H1 (cell line): Measurements from ENCODE around the gene ESPNL. TPM values are rescaled to one million over a fixed set of nuclear protein-coding genes. Genes with fewer than 3 reads are reported as not detected.

Experiments used
- ASH2L ChIP-seq: fragments of 200-600, 300-600 bp; sonication (generic); IDR thresholded peaks from one replicate; pipeline ENCODE4 v1.7.1; 2017; ENCODE audit warnings: low read length
- CBX8 ChIP-seq: fragments of 300-800, 300-1000 bp; sonication (generic); IDR thresholded peaks from 2 replicates; pipeline ENCODE4 v1.7.1; 2016; ENCODE audit warnings: low read depth, low read length, borderline replicate concordance
- CHD2 ChIP-seq: IDR thresholded peaks from 2 replicates; pipeline ENCODE4 v1.6.1; 2012; ENCODE audit warnings: low read length, improper control_type of control experiment
- GABPA ChIP-seq: IDR thresholded peaks from 2 replicates; pipeline ENCODE4 v1.6.1; 2011; ENCODE audit warnings: mild to moderate bottlenecking, low read length, moderate library complexity, borderline replicate concordance; ENCODE audit not compliant: insufficient read depth
- JUN ChIP-seq: IDR thresholded peaks from 2 replicates; pipeline ENCODE4 v1.6.1; 2011; ENCODE audit warnings: low read depth, mild to moderate bottlenecking, improper control_type of control experiment, low read length
- RNF2 ChIP-seq: fragments of 200-900, 300-1000 bp; sonication (generic); IDR thresholded peaks from 2 replicates; pipeline ENCODE4 v1.7.1; 2016; ENCODE audit warnings: borderline replicate concordance, low read depth, mild to moderate bottlenecking, antibody characterized with exemption, low read length; ENCODE audit not compliant: poor library complexity, severe bottlenecking; ENCODE audit errors: missing control alignments
- SIRT6 ChIP-seq: IDR thresholded peaks from one replicate; pipeline ENCODE4 v1.7.1; 2012; ENCODE audit warnings: low read length, inconsistent platforms
- polyA plus RNA-seq, 7 experiments: library from polyadenylated mRNA; depleted of rRNA in 3 of 7; stranded (reverse) in 5 of 7; unstranded in 2 of 7; fragments of >200 nt in 5 of 7; fragments of 200-250 nt in 2 of 7; gene quantifications; 1 replicate in 5 of 7; 2 replicates in 1 of 7; 4 replicates in 1 of 7; pipeline versions ENCODE4 v1.2.1 to v1.2.3, GENCODE V29; 2011 to 2013; ENCODE audit warnings: missing spikeins in 2 of 7, mixed read lengths in 2 of 7
- total RNA-seq: library from RNA; stranded (reverse); fragmentation: NEBNext Ultra II Directional; extraction: Animal tissue kit (Norgen Biotek cat#: 25700); gene quantifications from 2 replicates; pipeline ENCODE4 v1.2.1, GENCODE V29; 2021

Gene ESPNL
- total and polyA plus RNA-seq, 2 of the 8 experiments (the other 6 are each of a cell fraction or from before 2014, with no cell fraction given) = 0.68 to 1.3 TPM

- TF ChIP-seq SIRT6 = no peak
- TF ChIP-seq JUN = no peak
- no peak for TF ChIP-seq CHD2
- TF ChIP-seq GABPA = no peak
- TF ChIP-seq CBX8 = no peak
- no peak for TF ChIP-seq RNF2
- TF ChIP-seq ASH2L = no peak
These were observed 16.4 kb downstream of the ESPNL start (continued) for GRCh38 chr2:238116298-238117198.
